DND-41 (cell line): Measurements from ENCODE around the gene EPHA7.
A peak's percentile ranks its signal among the peaks of the same experiment; 100 is the strongest.

Experiments used
- ATAC-seq: fragments of 200-7000 bp; cut with Tn5 transposase; 3 replicates; pipeline ENCODE4 v1.9.1; 2021; ENCODE audit warnings: low read depth; ENCODE audit not compliant: insufficient read depth
- DNase-seq: peaks from one replicate; pipeline ENCODE4 v3.0.0-alpha.2; 2020
- H2AFZ ChIP-seq: 2 replicates; pipeline ENCODE4 v1.6.0; 2012; ENCODE audit warnings: low read depth, low read length
- H3K27ac ChIP-seq: 2 replicates; pipeline ENCODE4 v1.5.1; 2012; ENCODE audit warnings: low read length, inconsistent platforms
- H3K27me3 ChIP-seq: fragments of 200-600 bp; sonication (generic); 2 replicates; pipeline ENCODE4 v1.6.0; 2012; ENCODE audit warnings: low read length, mild to moderate bottlenecking, inconsistent platforms; ENCODE audit not compliant: insufficient read depth, poor library complexity
- H3K36me3 ChIP-seq: 2 replicates; pipeline ENCODE4 v1.5.1; 2012; ENCODE audit warnings: low read length, inconsistent platforms; ENCODE audit not compliant: insufficient read depth
- H3K4me1 ChIP-seq: 2 replicates; pipeline ENCODE4 v1.5.1; 2012; ENCODE audit warnings: mild to moderate bottlenecking, low read length; ENCODE audit not compliant: insufficient read depth
- H3K4me2 ChIP-seq: 2 replicates; pipeline ENCODE4 v1.6.0; 2012; ENCODE audit warnings: mild to moderate bottlenecking, moderate library complexity, low read length, inconsistent platforms; ENCODE audit not compliant: insufficient read depth
- H3K4me3 ChIP-seq, 2 experiments: fragments of 200-600 bp in 1 of 2; shearing (Covaris generic) in 1 of 2; 2 replicates each; pipeline ENCODE4 v1.5.1; 2012 to 2016; ENCODE audit warnings: inconsistent platforms in 2 of 2, low read length in 2 of 2, mild to moderate bottlenecking in 2 of 2, low read depth in 1 of 2, moderate library complexity in 1 of 2
- H3K79me2 ChIP-seq: 2 replicates; pipeline ENCODE4 v1.6.0; 2012; ENCODE audit warnings: low read length, inconsistent platforms; ENCODE audit not compliant: insufficient read depth
- H3K9ac ChIP-seq: 2 replicates; pipeline ENCODE4 v1.6.0; 2012; ENCODE audit warnings: low read depth, mild to moderate bottlenecking, inconsistent platforms, low read length, moderate library complexity
- H3K9me3 ChIP-seq: 2 replicates; pipeline ENCODE4 v1.5.1; 2012; ENCODE audit warnings: low read length, moderate library complexity, mild to moderate bottlenecking, inconsistent platforms; ENCODE audit not compliant: insufficient read depth, severe bottlenecking
- H4K20me1 ChIP-seq: 2 replicates; pipeline ENCODE4 v1.6.0; 2012; ENCODE audit warnings: low read length; ENCODE audit not compliant: insufficient read depth
- CTCF ChIP-seq: IDR thresholded peaks from 2 replicates; pipeline ENCODE4 v1.5.1; 2012; ENCODE audit warnings: borderline replicate concordance, low read length, moderate library complexity, mild to moderate bottlenecking; ENCODE audit not compliant: poor library complexity, severe bottlenecking; ENCODE audit errors: extremely low read depth
- EZH2 ChIP-seq: IDR thresholded peaks from 3 replicates; pipeline ENCODE4 v1.6.1; 2012; ENCODE audit warnings: borderline replicate concordance, low read depth, mild to moderate bottlenecking, moderate library complexity, low read length, inconsistent platforms; ENCODE audit not compliant: severe bottlenecking

The EPHA7 gene

GRCh38 chr6:93424303-93425064 is 5.1 kb upstream of the EPHA7 start:
- TF ChIP-seq EZH2: no peak
- TF ChIP-seq CTCF: peak; percentile 49
- H3K79me2 ChIP-seq: no peaks in the 10 kb centered on the region
- H3K9ac ChIP-seq: no peak overlapping the region
- H3K4me2 ChIP-seq: no peak overlapping the region
- H3K4me1 ChIP-seq: no peaks in the 10 kb centered on the region
- no peaks in the 10 kb centered on the region for H4K20me1 ChIP-seq
- no peak overlapping the region for H3K27ac ChIP-seq
- no peaks in the 10 kb centered on the region for H3K9me3 ChIP-seq
- DNase-seq (no peak), ATAC-seq (no peak)
- H3K27me3 ChIP-seq: no peaks in the 10 kb centered on the region
- H3K4me3 ChIP-seq: no peak overlapping the region
- no peaks in the 10 kb centered on the region for H3K36me3 ChIP-seq
- no peak overlapping the region for H2AFZ ChIP-seq

GRCh38 chr6:93423542-93423941 is 4.2 kb upstream of the EPHA7 start:
- ATAC-seq: 0 out of 3 replicates have a peak, but pooled peaks have one; percentile 44
- Histone ChIP-seq H3K4me2 (no peak overlapping the region), H2AFZ (no peak overlapping the region), H3K9ac (no peak overlapping the region), H3K79me2 (no peaks in the 10 kb centered on the region), H4K20me1 (no peaks in the 10 kb centered on the region), H3K4me3 (no peak overlapping the region), H3K9me3 (no peaks in the 10 kb centered on the region), H3K27me3 (no peaks in the 10 kb centered on the region), H3K4me1 (no peaks in the 10 kb centered on the region), H3K27ac (no peak overlapping the region), H3K36me3 (no peaks in the 10 kb centered on the region)
- TF ChIP-seq EZH2: no peak
- TF ChIP-seq CTCF: peak; percentile 60
- DNase-seq: peak; percentile 32

- H2AFZ ChIP-seq: no peak overlapping the region
- ATAC-seq (no peak), DNase-seq (no peak)
- H3K4me1 ChIP-seq: no peaks in the 10 kb centered on the region
- H3K27me3 ChIP-seq: no peaks in the 10 kb centered on the region
- H3K27ac ChIP-seq: no peak overlapping the region
- H3K9me3 ChIP-seq: peaks cover 3% of the 10 kb centered on the region
- no peak overlapping the region for H3K4me2 ChIP-seq
- H4K20me1 ChIP-seq: no peaks in the 10 kb centered on the region
- H3K9ac ChIP-seq: no peak overlapping the region
- H3K79me2 ChIP-seq: no peaks in the 10 kb centered on the region
- TF ChIP-seq EZH2 (no peak), CTCF (no peak)
- no peaks in the 10 kb centered on the region for H3K36me3 ChIP-seq
- H3K4me3 ChIP-seq: no peak overlapping the region
Observed at GRCh38 chr6:93420163-93420795, 920 bp upstream of the EPHA7 start.
